ENCODE measurements around the gene MROH9. TPM values are rescaled to one million over a fixed set of nuclear protein-coding genes. Genes with fewer than 3 reads are reported as not detected.

MROH9 gene
- polyA plus RNA-seq, 1 donor from 2014 or later: not detected

DNA sequence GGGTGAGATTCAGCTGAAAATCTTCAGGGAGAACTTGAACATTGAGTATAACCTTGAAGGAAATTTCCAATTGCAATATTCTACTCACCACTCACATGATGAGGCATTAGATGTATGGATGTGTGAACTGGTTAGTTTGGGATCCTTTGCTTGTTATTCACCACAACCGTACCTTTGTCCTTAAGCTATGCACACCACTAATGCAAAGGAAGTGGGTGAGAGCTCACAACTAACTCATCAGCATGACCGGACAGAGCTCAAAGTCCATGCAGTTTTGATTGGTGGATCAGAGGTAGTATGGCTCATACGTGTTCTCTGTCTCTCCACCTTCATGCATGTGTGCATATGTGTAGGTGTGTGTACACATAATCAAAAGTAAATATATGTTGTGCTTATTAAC, 43.5 kb upstream of the MROH9 start:
- H3K4me2 ChIP-seq (ENCODE audit: low read length): no peak overlapping the region
- H3K9me2 ChIP-seq (ENCODE audit: insufficient read depth, low read length): no peaks in the 10 kb centered on the region
- TF ChIP-seq POLR2AphosphoS5 (IDR thresholded peaks at IDR 0.05) (no peak), SMC3 (conservative IDR thresholded peaks at IDR 0.05; ENCODE audit: poor library complexity) (no peak), MXI1 (conservative IDR thresholded peaks at IDR 0.05; ENCODE audit: poor library complexity, severe bottlenecking) (no peak), EP300 (conservative IDR thresholded peaks at IDR 0.05; ENCODE audit: poor library complexity, severe bottlenecking) (no peak), TAF1 (IDR thresholded peaks at IDR 0.05; ENCODE audit: low read depth) (no peak), RAD21 (conservative IDR thresholded peaks at IDR 0.05) (no peak)
- no peaks in the 10 kb centered on the region for H3K79me2 ChIP-seq (replicated peaks; ENCODE audit: insufficient read depth, low read length)
- no peaks in the 10 kb centered on the region for H3K36me3 ChIP-seq (ENCODE audit: insufficient read depth, low read length)
- no peaks in the 10 kb centered on the region for H4K20me1 ChIP-seq (ENCODE audit: insufficient read depth)
- no peak overlapping the region for H3K9ac ChIP-seq (ENCODE audit: low read length)
- H2AFZ ChIP-seq (ENCODE audit: low read depth, low read length): no peak overlapping the region
- H3K9me3 ChIP-seq (ENCODE audit: low read length): no peaks in the 10 kb centered on the region
- H3F3A ChIP-seq (ENCODE audit: insufficient read depth, low read length, poor library complexity, severe bottlenecking): no peaks in the 10 kb centered on the region
- no peaks in the 10 kb centered on the region for H3K27me3 ChIP-seq (ENCODE audit: insufficient read depth, low read depth, low read length)
- no peak overlapping the region for H3K27ac ChIP-seq (ENCODE audit: low read length)
- no peak overlapping the region for H3K4me3 ChIP-seq (ENCODE audit: low read length)

DNA sequence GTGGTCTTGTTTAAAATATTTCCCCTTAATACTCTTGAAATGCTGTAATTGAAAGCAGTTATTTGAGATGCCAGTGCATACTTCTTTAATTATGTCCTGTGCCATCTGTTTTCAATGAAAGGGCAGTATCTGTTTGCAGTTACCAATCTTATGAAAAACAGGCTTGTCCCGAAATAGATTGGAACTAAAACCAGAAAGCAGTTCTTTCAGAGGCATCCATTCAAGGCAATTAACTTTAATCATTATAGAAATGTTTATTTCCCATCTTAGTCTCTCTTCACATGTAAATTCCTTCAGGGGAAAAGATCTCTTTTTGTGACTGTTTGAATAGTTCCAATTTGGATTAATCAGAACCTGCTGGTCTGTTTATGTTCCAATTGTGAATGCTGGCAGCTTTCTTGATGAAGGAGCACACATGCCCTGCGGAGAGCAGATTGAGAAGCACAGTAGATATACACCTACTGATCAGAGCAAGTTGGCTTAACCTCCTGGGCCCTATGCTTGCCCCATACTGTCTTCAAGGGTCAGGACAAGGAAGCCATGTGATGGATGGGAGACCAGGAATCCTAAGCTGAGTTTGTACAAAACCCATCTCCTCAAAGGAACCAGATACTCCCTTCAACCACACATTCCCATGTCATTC, 41.6 kb upstream of the MROH9 start:
- H3K79me2 ChIP-seq (replicated peaks; ENCODE audit: insufficient read depth, low read length): no peaks in the 10 kb centered on the region
- H3K27ac ChIP-seq (ENCODE audit: low read length): no peak overlapping the region
- H3K9ac ChIP-seq (ENCODE audit: low read length): no peak overlapping the region
- no peak for TF ChIP-seq RAD21 (conservative IDR thresholded peaks at IDR 0.05)
- no peak for TF ChIP-seq EZH2 (IDR thresholded peaks at IDR 0.05; ENCODE audit: borderline replicate concordance, insufficient read depth, low read length, poor library complexity, severe bottlenecking)
- no peak for TF ChIP-seq SMC3 (conservative IDR thresholded peaks at IDR 0.05; ENCODE audit: poor library complexity)
- TF ChIP-seq, protein P1, sequence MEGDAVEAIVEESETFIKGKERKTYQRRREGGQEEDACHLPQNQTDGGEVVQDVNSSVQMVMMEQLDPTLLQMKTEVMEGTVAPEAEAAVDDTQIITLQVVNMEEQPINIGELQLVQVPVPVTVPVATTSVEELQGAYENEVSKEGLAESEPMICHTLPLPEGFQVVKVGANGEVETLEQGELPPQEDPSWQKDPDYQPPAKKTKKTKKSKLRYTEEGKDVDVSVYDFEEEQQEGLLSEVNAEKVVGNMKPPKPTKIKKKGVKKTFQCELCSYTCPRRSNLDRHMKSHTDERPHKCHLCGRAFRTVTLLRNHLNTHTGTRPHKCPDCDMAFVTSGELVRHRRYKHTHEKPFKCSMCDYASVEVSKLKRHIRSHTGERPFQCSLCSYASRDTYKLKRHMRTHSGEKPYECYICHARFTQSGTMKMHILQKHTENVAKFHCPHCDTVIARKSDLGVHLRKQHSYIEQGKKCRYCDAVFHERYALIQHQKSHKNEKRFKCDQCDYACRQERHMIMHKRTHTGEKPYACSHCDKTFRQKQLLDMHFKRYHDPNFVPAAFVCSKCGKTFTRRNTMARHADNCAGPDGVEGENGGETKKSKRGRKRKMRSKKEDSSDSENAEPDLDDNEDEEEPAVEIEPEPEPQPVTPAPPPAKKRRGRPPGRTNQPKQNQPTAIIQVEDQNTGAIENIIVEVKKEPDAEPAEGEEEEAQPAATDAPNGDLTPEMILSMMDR (IDR thresholded peaks at IDR 0.05; ENCODE audit: poor library complexity, severe bottlenecking): no peak
- no peak for TF ChIP-seq MXI1 (conservative IDR thresholded peaks at IDR 0.05; ENCODE audit: poor library complexity, severe bottlenecking)
- TF ChIP-seq POLR2AphosphoS5 (IDR thresholded peaks at IDR 0.05): no peak
- no peak for TF ChIP-seq EP300 (conservative IDR thresholded peaks at IDR 0.05; ENCODE audit: poor library complexity, severe bottlenecking)
- no peak for TF ChIP-seq TAF1 (IDR thresholded peaks at IDR 0.05; ENCODE audit: low read depth)
- TF ChIP-seq, protein P2, sequence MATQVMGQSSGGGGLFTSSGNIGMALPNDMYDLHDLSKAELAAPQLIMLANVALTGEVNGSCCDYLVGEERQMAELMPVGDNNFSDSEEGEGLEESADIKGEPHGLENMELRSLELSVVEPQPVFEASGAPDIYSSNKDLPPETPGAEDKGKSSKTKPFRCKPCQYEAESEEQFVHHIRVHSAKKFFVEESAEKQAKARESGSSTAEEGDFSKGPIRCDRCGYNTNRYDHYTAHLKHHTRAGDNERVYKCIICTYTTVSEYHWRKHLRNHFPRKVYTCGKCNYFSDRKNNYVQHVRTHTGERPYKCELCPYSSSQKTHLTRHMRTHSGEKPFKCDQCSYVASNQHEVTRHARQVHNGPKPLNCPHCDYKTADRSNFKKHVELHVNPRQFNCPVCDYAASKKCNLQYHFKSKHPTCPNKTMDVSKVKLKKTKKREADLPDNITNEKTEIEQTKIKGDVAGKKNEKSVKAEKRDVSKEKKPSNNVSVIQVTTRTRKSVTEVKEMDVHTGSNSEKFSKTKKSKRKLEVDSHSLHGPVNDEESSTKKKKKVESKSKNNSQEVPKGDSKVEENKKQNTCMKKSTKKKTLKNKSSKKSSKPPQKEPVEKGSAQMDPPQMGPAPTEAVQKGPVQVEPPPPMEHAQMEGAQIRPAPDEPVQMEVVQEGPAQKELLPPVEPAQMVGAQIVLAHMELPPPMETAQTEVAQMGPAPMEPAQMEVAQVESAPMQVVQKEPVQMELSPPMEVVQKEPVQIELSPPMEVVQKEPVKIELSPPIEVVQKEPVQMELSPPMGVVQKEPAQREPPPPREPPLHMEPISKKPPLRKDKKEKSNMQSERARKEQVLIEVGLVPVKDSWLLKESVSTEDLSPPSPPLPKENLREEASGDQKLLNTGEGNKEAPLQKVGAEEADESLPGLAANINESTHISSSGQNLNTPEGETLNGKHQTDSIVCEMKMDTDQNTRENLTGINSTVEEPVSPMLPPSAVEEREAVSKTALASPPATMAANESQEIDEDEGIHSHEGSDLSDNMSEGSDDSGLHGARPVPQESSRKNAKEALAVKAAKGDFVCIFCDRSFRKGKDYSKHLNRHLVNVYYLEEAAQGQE (IDR thresholded peaks at IDR 0.05; ENCODE audit: borderline replicate concordance): no peak
- no peak overlapping the region for H2AFZ ChIP-seq (ENCODE audit: low read depth, low read length)
- no peaks in the 10 kb centered on the region for H4K20me1 ChIP-seq (ENCODE audit: insufficient read depth)
- H3K4me2 ChIP-seq (ENCODE audit: low read length): no peak overlapping the region
- no peaks in the 10 kb centered on the region for H3K9me2 ChIP-seq (ENCODE audit: insufficient read depth, low read length)
- no peaks in the 10 kb centered on the region for H3K36me3 ChIP-seq (ENCODE audit: insufficient read depth, low read length)
- H3K27me3 ChIP-seq (ENCODE audit: insufficient read depth, low read depth, low read length): no peaks in the 10 kb centered on the region
- H3K4me3 ChIP-seq (ENCODE audit: low read length): no peak overlapping the region
- no peaks in the 10 kb centered on the region for H3K9me3 ChIP-seq (ENCODE audit: low read length)
- no peaks in the 10 kb centered on the region for H3F3A ChIP-seq (ENCODE audit: insufficient read depth, low read length, poor library complexity, severe bottlenecking)

Data from neural cell (in vitro differentiated cells).